NCI-H345 treated with DMSO at 0.1 percent for 48 hours (cell line): Measurements from ENCODE around the gene THADA.

Source experiments
- DNase-seq: peaks from one replicate; lab custom pipeline; 2025; ENCODE audit not compliant: unreplicated experiment; lab: John Stamatoyannopoulos, UW

The THADA gene

DNA sequence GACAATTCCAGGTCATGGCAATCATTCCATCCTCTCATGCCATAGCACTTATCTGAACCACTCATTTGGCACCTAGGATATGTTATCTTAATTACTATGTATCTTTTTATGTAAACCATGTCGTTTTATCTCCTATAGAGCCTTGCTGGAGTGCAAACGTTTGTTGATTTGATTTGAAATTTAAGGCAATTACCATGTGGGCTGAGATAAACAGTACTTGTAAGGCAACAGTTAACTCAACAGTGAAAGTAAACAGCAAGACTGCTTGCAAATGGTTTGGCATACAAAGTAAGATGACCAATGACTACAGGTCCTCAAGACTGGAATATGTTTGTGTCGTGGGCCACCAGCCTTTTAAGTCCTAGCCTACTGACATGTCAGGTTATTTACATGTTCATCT lies 235.7 kb downstream of the THADA start:
- DNase-seq, result no peak

DNA sequence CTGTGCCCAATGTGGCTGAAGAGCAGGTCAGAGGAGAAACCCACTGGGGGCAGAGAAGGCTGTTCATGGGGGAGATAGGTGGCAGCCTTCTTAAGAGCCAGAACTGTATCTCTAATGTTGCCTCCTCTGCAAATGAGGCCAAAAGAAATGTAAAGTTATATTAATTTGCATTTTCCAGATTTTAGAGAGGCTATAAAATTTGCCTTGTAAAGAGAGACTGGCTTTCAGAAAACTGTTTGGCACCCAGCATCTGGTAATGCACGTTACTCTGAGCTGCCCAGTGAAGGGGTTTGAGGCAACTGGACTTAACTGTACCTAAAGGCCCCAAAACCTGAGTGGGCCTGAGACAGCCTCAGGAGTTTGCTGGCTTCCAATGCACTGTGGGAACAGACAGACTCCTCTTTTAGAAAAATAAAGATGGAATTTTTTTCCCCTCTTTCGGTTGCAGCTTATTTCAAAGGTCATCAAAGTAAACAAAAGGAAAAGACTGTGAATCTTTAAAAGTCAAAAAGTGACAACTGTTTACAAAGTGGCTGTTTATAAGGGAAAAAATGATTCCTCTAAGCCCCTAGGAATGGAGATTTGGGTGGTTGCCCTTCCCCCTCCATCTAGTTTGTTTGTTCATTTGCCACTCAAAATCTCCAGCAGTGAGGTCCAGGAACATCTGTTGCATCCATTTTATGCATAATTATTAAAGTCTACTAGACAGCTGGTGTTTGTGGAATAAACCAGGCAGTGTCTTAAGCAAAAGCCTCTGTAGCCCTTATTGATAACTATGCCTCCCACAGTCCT lies 237.2 kb downstream of the THADA start:
- DNase-seq, result no peak

DNA sequence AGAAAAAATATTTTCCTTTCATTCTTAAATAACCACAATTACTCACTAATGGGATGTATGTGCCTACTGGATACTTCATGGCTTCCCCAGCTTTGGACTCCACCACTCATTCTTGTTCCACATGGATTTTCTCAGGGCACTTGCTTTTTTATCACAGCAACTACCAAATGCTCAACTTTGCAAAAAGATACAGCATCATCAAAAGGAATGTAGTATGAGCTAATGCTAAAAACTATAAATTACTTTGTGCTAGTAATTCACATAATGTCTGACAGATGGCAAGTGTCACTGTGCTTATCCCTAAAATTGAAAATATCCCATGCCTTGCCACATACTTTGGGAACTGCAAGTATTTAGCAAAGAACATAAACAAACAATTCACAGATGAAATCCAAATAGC lies 239.1 kb downstream of the THADA start:
- no peak for DNase-seq

DNA sequence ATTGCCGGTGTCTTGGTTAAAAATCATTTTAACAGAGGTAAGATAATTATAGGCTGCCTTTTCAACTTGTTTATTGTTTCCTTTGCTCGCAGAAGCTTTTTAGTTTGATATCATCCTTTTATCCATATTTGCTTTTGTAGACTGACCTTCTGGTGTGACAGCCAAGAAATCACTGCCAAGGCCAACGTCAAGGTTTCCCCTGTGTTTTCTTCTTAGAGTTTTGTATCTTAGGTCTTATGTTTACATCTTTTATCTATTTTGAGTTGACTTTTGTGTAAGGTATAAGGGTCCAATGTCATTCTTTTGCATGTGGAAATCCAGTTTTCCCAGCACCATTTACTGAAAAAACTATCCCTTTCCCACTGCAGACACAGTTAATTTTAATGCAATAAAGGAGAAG lies 240.4 kb downstream of the THADA start:
- no peak for DNase-seq

GRCh38 chr2:43349904-43350303 lies 245.9 kb downstream of the THADA start:
- no peak for DNase-seq

DNA sequence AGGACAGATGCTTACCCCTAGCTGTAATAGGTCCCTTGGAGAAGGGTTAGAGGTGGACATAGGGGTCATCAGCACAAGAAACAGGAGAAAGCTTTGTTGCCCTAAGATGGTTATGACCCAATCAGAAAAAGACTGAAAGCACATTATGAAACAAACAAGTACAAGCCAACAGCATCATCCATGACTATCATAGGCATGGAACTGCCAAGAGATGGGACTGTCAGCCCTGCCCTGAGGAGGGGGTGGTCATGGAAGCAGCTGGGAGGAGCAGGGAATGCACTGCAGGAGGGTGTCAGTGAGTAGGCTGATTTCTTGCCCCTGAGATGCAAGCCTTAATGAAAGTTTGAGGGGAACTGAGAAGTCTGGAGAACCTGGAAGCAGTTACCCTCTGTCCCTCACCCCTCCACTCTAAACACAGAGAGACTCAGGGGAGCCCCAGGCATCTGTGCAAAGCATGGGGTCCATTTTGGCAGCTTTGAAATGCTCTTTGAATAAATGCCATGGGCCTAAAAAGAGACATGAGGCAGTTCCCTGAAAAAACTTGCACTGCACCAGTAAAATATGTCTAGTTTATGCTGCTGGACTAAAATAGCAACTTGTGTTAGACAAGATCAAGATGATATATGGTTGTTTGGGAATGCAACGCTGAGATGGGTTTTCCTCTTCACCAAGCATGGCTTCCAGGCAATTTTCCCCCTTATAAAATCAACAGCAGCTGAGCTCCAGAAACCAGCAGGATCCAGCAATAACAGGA lies 246.8 kb downstream of the THADA start:
- no peak for DNase-seq

- no peak for DNase-seq
Measured at GRCh38 chr2:43347746-43348145, 248.1 kb downstream of the THADA start.

DNA sequence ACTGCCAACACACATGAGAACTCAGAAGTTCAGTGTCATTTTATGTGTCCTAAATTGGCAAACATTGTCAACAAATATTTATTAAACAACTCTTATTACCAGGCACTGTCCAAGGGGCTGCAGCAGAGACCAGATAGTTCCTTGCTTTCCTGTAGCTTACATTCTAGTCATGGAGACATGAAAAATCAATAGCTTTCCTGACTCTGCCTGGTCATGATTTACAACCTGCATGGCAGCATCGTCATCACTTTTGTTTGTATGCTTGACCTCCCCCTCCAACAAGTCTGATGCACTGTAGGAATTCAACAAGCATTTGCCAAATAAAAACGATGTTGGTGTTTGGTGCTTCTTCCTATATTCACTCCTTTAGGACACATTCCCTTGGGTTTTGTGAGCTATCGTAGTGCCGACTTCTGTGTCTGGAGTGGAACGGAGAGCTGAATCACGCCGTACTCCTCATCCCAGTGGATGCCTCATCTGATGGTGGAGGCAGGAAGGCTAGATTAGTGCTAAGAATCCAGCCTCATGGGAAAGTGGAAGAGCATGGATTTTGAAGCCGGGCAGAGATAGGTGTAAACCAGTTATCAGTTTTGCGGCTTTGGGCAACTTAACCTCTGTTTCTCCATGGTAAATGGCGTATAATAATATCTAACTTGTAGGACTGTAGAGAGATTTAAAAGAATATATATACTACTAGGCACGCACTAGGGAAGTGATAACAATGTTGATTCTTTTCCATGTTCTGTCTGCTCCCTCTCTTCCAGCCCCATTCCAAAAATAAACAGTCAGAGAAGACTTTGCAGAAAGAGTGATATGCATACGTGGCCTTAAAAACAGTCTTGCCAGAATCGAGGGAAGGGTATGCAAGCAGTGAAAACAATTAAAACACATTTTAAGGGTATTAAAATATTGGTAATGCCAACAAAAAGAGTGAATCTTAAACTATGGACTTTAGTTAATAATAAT lies 249.0 kb downstream of the THADA start:
- DNase-seq, result no peak

DNA sequence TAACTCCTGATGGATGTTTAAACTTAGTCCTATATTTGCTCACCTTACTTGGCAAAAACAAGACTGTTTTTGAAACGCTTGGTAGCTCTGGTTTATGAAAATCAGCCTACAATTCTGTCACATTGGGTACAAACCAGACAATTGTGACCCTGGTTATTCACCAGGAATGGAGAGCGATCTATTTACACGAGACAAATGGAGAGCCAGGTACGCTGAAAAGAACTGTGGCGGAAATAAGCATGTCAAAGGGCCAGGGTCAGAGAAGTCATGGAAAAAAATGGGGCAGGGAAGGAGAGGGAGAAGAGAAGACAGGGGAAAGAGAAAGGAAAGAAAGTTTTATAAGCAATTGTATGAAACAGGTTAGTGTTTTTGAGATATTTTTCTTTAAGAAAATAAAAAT lies 250.0 kb downstream of the THADA start:
- DNase-seq, result no peak

DNA sequence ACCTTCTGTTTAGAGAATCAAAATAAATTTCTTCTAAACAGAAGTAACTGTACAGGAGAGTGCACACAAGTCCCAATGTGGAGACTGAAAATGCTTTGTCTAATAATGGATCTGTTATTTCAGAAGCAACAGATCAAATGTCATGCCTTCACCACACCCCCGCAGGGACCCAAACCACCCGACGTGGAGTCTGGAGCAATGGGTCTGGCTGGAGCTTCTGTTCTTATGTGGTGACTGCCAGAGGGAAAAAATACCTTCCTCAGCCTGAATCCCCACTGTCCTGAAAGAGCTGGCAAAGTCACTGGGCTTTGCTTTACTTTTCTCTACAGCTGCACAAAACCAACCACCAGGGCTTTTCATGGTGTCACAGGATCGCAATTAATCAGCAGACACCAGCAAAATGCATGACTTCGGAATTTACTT lies 250.4 kb downstream of the THADA start:
- no peak for DNase-seq

DNA sequence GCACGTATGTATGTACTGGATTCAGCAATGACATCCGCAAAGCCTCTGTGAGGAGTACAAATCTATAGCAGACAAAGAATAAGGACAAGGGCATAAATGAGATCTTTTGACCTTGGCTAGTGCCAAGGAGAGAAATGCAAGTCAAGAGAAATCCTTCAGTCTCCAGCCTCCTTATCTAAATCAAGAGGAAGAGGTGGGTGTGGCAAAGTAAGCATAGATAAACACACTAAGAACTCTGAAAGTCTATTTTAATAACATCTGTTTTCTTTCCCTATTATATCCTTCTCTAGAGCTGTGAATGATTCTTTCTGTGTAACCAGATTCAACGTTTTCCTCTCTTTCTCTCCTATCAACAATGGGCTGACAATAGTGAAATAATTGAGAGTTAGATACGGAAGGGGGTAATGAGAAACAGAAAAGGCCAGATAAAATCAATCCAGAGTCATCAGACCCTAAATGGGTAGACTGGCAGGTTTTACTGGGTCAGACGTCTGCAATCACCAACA lies 250.9 kb downstream of the THADA start:
- DNase-seq, result no peak

GRCh38 chr2:43343573-43344304 lies 252.1 kb downstream of the THADA start:
- no peak for DNase-seq

GRCh38 chr2:43341959-43342757 lies 253.7 kb downstream of the THADA start:
- DNase-seq, result no peak

GRCh38 chr2:43340945-43341356 lies 254.9 kb downstream of the THADA start:
- DNase-seq, result no peak

- no peak for DNase-seq
Measured at GRCh38 chr2:43340066-43340465, 255.8 kb downstream of the THADA start.

DNA sequence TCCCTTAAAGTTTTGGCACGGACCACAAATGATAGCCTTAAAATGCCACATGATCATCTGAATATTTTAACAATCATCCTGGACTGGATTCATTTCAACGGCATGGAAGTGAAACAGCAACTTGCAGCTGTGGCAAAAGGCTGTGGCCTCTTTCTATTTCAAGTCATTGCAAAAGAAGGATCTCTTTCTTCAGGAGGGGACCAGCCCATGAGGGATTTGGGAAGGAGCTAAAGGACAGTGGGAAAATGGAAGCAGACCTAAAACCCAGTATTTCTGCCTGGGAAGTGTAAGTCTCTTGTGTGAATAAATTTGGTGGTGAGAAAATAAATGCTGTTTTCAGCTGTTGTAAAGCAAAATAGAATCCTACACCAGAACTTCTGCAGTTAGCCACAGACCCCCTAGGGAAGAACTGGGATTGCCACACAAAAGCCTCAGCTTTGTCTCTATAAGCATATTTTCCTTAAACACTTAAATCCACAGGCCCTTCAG lies 262.1 kb downstream of the THADA start:
- DNase-seq, result no peak

DNA sequence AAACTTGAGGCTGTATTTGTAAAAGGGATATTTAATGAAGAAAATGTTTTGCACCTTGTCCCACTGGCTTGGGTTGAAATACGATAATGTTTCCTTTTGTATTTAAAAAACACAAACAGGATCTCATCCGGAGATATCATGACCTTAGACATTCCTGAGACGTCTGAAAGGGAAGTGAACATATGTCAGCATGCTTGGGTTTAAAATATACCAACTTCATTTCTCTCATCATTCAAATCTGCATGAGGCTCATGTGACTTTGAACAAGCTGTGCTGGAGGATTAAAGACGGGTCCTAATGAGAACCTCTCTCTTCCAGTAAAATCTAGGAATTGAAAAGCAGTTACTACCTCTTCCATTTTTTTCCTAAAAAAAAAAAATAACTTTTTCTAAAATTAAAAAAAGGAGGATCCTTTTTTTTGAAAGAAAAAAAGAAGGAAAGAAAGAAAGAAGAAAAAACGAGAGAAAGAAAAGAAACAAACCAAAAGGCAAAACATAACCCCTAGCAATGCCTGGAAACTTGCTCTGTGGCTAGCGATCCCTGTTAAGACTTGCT lies 262.7 kb downstream of the THADA start:
- no peak for DNase-seq

DNA sequence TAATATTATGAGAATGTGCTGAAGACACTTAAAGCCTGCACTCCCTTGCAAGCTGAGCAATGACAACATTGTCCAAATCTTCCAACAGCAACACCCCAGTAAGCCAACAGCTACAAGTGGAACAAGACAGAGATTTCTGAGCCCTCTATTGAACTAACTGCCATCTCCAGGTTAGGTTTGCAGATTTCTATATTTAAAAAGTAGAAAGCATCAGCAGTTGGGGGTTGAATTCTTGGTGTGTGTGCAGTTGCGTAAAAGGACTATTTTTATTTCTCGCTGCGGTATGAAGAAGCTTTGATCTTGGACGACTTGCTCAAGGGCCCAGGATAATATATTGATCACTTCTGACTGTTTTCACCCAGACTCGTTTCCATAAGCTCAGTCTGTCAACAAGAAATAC lies 263.2 kb downstream of the THADA start:
- no peak for DNase-seq

DNA sequence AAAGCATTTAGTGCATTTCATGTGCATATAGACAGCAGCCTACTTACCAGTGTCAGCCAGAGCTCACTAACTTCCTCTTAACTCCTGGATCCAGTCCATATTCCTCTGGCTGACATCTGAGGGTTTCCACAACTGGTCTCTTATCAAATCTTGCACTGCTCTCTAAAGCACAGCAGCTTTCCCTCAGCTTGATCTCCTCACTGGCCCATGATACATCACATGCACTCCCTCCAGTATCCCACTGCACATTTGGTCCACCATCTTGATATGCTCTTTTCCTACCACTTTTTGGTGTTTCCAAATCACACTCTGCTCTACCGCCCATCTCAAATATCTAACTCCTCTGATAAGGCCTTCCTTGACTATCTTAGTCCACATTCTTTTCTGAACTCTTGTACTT lies 264.4 kb downstream of the THADA start:
- DNase-seq, result no peak
